ENCODE data around the gene PITPNM1. TPM values are rescaled to one million over a fixed set of nuclear protein-coding genes. Genes with fewer than 3 reads are reported as not detected.

The PITPNM1 gene
- total and polyA plus RNA-seq, 2 of the 13 experiments (the other 11 are each of a cell fraction or from before 2014, with no cell fraction given) = 8.2 to 8.5 TPM

- Histone ChIP-seq H3K4me3 (replicated peaks in 1 of 3; ENCODE audit: insufficient read depth in 1 of 3, low read depth in 2 of 3, low read length in 3 of 3) (no peak overlapping the region), H3K36me3 (replicated peaks in 1 of 2; ENCODE audit: control insufficient read depth in 1 of 2, insufficient read depth in 2 of 2, low read length in 2 of 2) (no peaks in the 10 kb centered on the region), H4K20me1 (ENCODE audit: insufficient read depth, low read length) (no peaks in the 10 kb centered on the region), H2AFZ (ENCODE audit: low read length) (no peak overlapping the region), H3K27me3 (ENCODE audit: control insufficient read depth in 1 of 2, insufficient read depth in 2 of 2, low read length in 2 of 2) (peaks cover 14 to 53% of the 10 kb centered on the region in 2 experiments; a peak in 4 of 5 replicates), H3K4me2 (ENCODE audit: low read depth, low read length) (no peak overlapping the region), H3K9ac (ENCODE audit: insufficient read depth, low read depth, low read length) (no peak overlapping the region), H3K79me2 (ENCODE audit: insufficient read depth, low read length) (no peaks in the 10 kb centered on the region), H3K4me1 (ENCODE audit: insufficient read depth, low read length) (peaks cover 10% of the 10 kb centered on the region), H3K9me3 (ENCODE audit: low read length) (no peaks in the 10 kb centered on the region), H3K27ac (ENCODE audit: extremely low read length, insufficient read depth, low read length) (no peak overlapping the region)
- ChIA-PET POLR2A (no interaction called here), CTCF (ENCODE audit: low intra/inter-chr PET ratio, low total read pairs) (no interaction called here)
- TF ChIP-seq IKZF5 (CRISPR knock-in tag; IDR thresholded peaks at IDR 0.05) (no peak), ZBTB43 (CRISPR knock-in tag; conservative IDR thresholded peaks at IDR 0.05) (no peak), ZNF3 (CRISPR knock-in tag; IDR thresholded peaks at IDR 0.05) (no peak), DBP (CRISPR knock-in tag; IDR thresholded peaks at IDR 0.05; ENCODE audit: not compliant biosample characterization) (no peak), ZKSCAN1 (IDR thresholded peaks at IDR 0.05; ENCODE audit: low read length) (no peak), KDM5A (IDR thresholded peaks at IDR 0.05; ENCODE audit: borderline replicate concordance, low read length) (no peak), STAT5B (CRISPR knock-in tag; IDR thresholded peaks at IDR 0.05) (no peak)
- TF ChIP-seq, protein P1, sequence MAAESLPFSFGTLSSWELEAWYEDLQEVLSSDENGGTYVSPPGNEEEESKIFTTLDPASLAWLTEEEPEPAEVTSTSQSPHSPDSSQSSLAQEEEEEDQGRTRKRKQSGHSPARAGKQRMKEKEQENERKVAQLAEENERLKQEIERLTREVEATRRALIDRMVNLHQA (CRISPR knock-in tag; IDR thresholded peaks at IDR 0.05) = no peak
- DNase-seq (ENCODE audit: low spot score) (no peak), ATAC-seq (no peak), FAIRE-seq (no peak)
- BruUV-seq (replicated peaks) = no TSS peak
- in situ Hi-C loops (cut with HindIII; ENCODE audit: extremely low pct_ligation_motif_present, low pct_unique_long_range_greater_than_20kb) (no loop called here), intact Hi-C loops (cut with micrococcal nuclease; ENCODE audit: unreplicated experiment) (no loop called here)
- 79% methylated on average over 10 of the region's 19 CpGs for WGBS (ENCODE audit: low lambda C conversion rate)
Observed at GRCh38 chr11:67458266-67458665, 46.9 kb downstream of the PITPNM1 start.

Measured in HepG2 (cell line).